Naive thymus-derived CD4-positive, alpha-beta T cell (primary cell): ENCODE results near the gene PSMC3IP. TPM values are rescaled to one million over a fixed set of nuclear protein-coding genes. Genes with fewer than 3 reads are reported as not detected.

ENCODE experiments used
- ATAC-seq: fragments of 150-1000 bp; cut with Tn5 transposase; 2 replicates; pipeline ENCODE4 v1.10.0; 2021; ENCODE audit warnings: mild to moderate bottlenecking, moderate library complexity
- CTCF ChIA-PET: fragments of 350-600 bp; sonication (Branson Sonifier 250); formaldehyde crosslinking; loops from one replicate; lab custom pipeline; 2021; ENCODE audit warnings: antibody characterized with exemption; lab: Charles Lee
- POLR2A ChIA-PET: fragments of 350-600 bp; sonication (Branson Sonifier 250); formaldehyde crosslinking; loops from one replicate; lab custom pipeline; 2021; ENCODE audit warnings: antibody characterized with exemption, inconsistent platforms; lab: Charles Lee
- DNase-seq, 9 donors: peaks; one replicate each; pipeline versions ENCODE4 v3.0.0 to v3.0.0-alpha.2; 2020 to 2022; ENCODE audit warnings: mixed read lengths in 1 of 9
- H3K27ac ChIP-seq: one replicate; pipeline ENCODE4 v1.7.0; 2013; ENCODE audit warnings: mild to moderate bottlenecking, low read depth, low read length, moderate library complexity
- H3K27me3 ChIP-seq, 2 donors: one replicate each; pipeline ENCODE4 v1.7.0; 2013; ENCODE audit warnings: low read length in 2 of 2, mild to moderate bottlenecking in 2 of 2, moderate library complexity in 2 of 2; ENCODE audit not compliant: control insufficient read depth in 2 of 2, insufficient read depth in 2 of 2
- H3K36me3 ChIP-seq, 3 experiments: 1 replicate in 2 of 3; 2 replicates in 1 of 3; pipeline ENCODE4 v1.7.0; 2013; ENCODE audit warnings: low read length in 3 of 3, mild to moderate bottlenecking in 3 of 3, moderate library complexity in 1 of 3; ENCODE audit not compliant: insufficient read depth in 3 of 3, control insufficient read depth in 2 of 3
- H3K4me1 ChIP-seq, 2 donors: one replicate each; pipeline ENCODE4 v1.7.0; 2013; ENCODE audit warnings: low read length in 2 of 2, mild to moderate bottlenecking in 2 of 2, moderate library complexity in 1 of 2; ENCODE audit not compliant: control insufficient read depth in 2 of 2, insufficient read depth in 2 of 2
- H3K4me3 ChIP-seq: 2 replicates; pipeline ENCODE4 v1.7.0; 2013; ENCODE audit warnings: mild to moderate bottlenecking, low read length
- H3K9me3 ChIP-seq, 3 experiments: 1 replicate in 2 of 3; 2 replicates in 1 of 3; pipeline ENCODE4 v1.7.0; 2013; ENCODE audit warnings: low read length in 3 of 3; ENCODE audit not compliant: control insufficient read depth in 2 of 3
- H3K27ac Mint-ChIP-seq, 9 donors: one replicate each; pipeline ENCODE4 v1.8.0; 2020 to 2022; ENCODE audit warnings: mixed read lengths in 9 of 9, mild to moderate bottlenecking in 8 of 9, moderate library complexity in 5 of 9, inconsistent platforms in 2 of 9
- H3K27me3 Mint-ChIP-seq, 5 donors: one replicate each; pipeline ENCODE4 v1.8.0; 2021 to 2022; ENCODE audit warnings: mixed read lengths in 5 of 5, mild to moderate bottlenecking in 1 of 5
- H3K36me3 Mint-ChIP-seq, 5 donors: one replicate each; pipeline ENCODE4 v1.8.0; 2020 to 2022; ENCODE audit warnings: mixed read lengths in 5 of 5, mild to moderate bottlenecking in 3 of 5, inconsistent platforms in 1 of 5
- H3K4me1 Mint-ChIP-seq, 7 donors: one replicate each; pipeline ENCODE4 v1.8.0; 2020 to 2022; ENCODE audit warnings: mixed read lengths in 7 of 7, mild to moderate bottlenecking in 3 of 7, inconsistent platforms in 1 of 7
- H3K4me3 Mint-ChIP-seq, 10 donors: one replicate each; pipeline ENCODE4 v1.8.0; 2020 to 2022; ENCODE audit warnings: mild to moderate bottlenecking in 10 of 10, mixed read lengths in 10 of 10, moderate library complexity in 6 of 10, inconsistent platforms in 2 of 10
- H3K9me3 Mint-ChIP-seq, 11 donors: one replicate each; pipeline ENCODE4 v1.8.0; 2020 to 2022; ENCODE audit warnings: mixed read lengths in 11 of 11, mild to moderate bottlenecking in 4 of 11, inconsistent platforms in 1 of 11, moderate library complexity in 1 of 11
- intact Hi-C, 2 donors: fragments of 100-400 bp; cut with micrococcal nuclease; formaldehyde crosslinking; loops; one replicate each; pipeline ENCODE4 v1.15.1; 2023
- polyA plus RNA-seq, 2 donors: library from polyadenylated mRNA; unstranded; fragments of 300-500 nt; fragmentation: Illumina TruSeq; gene quantifications; one replicate each; pipeline ENCODE4 v1.2.3, GENCODE V29; 2021
- total RNA-seq, 6 experiments: library from RNA in 5 of 6; stranded (reverse) in 5 of 6; gene quantifications; 1 replicate in 5 of 6; 2 replicates in 1 of 6; pipeline ENCODE4 v1.2.3 and lab custom pipeline; 2021 to 2026

Gene PSMC3IP
- total and polyA plus RNA-seq, 7 experiments from 2014 or later = 1.3 to 14.0 (median 3.5) TPM

GRCh38 chr17:42571435-42572225, 5.9 kb downstream of the PSMC3IP start:
- H3K36me3 Mint-ChIP-seq = peaks cover 7 to 45% (median 13%) of the 10 kb centered on the region in 5 donors
- DNase-seq = no peak
- H3K27ac Mint-ChIP-seq = no peak overlapping the region
- no peak for ATAC-seq
- peaks cover 21 to 75% (median 23%) of the 10 kb centered on the region in 3 experiments for H3K36me3 ChIP-seq
- no peaks in the 10 kb centered on the region for H3K9me3 Mint-ChIP-seq
- H3K27ac ChIP-seq = no peak overlapping the region
- no peak overlapping the region for H3K4me3 ChIP-seq
- intact Hi-C loops = no loop called here
- H3K4me3 Mint-ChIP-seq = no peak overlapping the region
- POLR2A ChIA-PET = interaction anchor here (1.6 kb wide), 1 partner anchor 10 kb away, joined by 4 read pairs; the partner anchor contains the start of gene COASY
- no peaks in the 10 kb centered on the region for H3K27me3 ChIP-seq
- no peaks in the 10 kb centered on the region for H3K9me3 ChIP-seq
- H3K4me1 ChIP-seq = peaks cover 7 to 10% of the 10 kb centered on the region in 2 donors
- peaks cover 13 to 49% (median 32%) of the 10 kb centered on the region in 7 donors for H3K4me1 Mint-ChIP-seq
- H3K27me3 Mint-ChIP-seq = no peaks in the 10 kb centered on the region
- CTCF ChIA-PET = interaction anchor here (1.0 kb wide), 1 partner anchor 23 kb away, joined by 3 read pairs; no protein-coding TSS in a partner anchor

GRCh38 chr17:42568341-42569111, 9.0 kb downstream of the PSMC3IP start:
- intact Hi-C loops = no loop called here
- CTCF ChIA-PET = interaction anchor here (0.7 to 2.3 kb wide), 3 partner anchors 9 to 256 kb away, joined by 3 to 9 read pairs (median 3); partner anchors contain the start of gene PSMC3IP
- peaks cover 23 to 85% (median 36%) of the 10 kb centered on the region in 3 experiments for H3K36me3 ChIP-seq

GRCh38 chr17:42566883-42567573, 10.5 kb downstream of the PSMC3IP start, which contains the start of gene MLX:
MLX (plus strand) TSS chr17:42567100; CDS start chr17:42567125, 25 bp downstream.
- Histone ChIP-seq H3K4me1 (peaks cover 26 to 27% of the 10 kb centered on the region in 2 donors), H3K9me3 (no peaks in the 10 kb centered on the region)
- peak within 1 kb of the TSS; percentile 87 to 98 (median 95) for H3K27ac Mint-ChIP-seq

More at GRCh38 chr17:42568341-42569111, 9.0 kb downstream of the PSMC3IP start:
- Histone ChIP-seq H3K27me3 (no peaks in the 10 kb centered on the region), H3K4me1 (peaks cover 13 to 17% of the 10 kb centered on the region in 2 donors), H3K27ac (peak overlapping the region; percentile 31), H3K4me3 (no peak overlapping the region), H3K9me3 (no peaks in the 10 kb centered on the region)
- Mint-ChIP-seq H3K27me3 (no peaks in the 10 kb centered on the region), H3K36me3 (peaks cover 5 to 40% (median 9%) of the 10 kb centered on the region in 5 donors), H3K4me1 (peaks cover 20 to 47% (median 38%) of the 10 kb centered on the region in 7 donors), H3K4me3 (peak overlapping the region; percentile 27 to 98 (median 94)), H3K27ac (peak overlapping the region in 6 of 9 donors; percentile 9 to 96 (median 84)), H3K9me3 (no peaks in the 10 kb centered on the region)
- DNase-seq (no peak), ATAC-seq (no peak)
- POLR2A ChIA-PET = interaction anchor here (0.6 to 5.8 kb wide), 13 partner anchors 9 to 552 kb away, joined by 3 to 27 read pairs (median 4); partner anchors contain the start of genes DNAJC7, HSD17B1, NAGLU and PSMC3IP

GRCh38 chr17:42566215-42566882, 11.2 kb downstream of the PSMC3IP start:
- Mint-ChIP-seq H3K27me3 (peaks cover 0 to 3% (median 0%) of the 10 kb centered on the region in 5 donors), H3K4me3 (peak overlapping the region; percentile 80 to 98 (median 95)), H3K9me3 (peaks cover 0 to 4% (median 0%) of the 10 kb centered on the region in 11 donors), H3K4me1 (peaks cover 26 to 62% (median 50%) of the 10 kb centered on the region in 7 donors), H3K36me3 (peaks cover 0 to 28% (median 3%) of the 10 kb centered on the region in 5 donors), H3K27ac (peak overlapping the region; percentile 87 to 98 (median 95))
- Histone ChIP-seq H3K27me3 (no peaks in the 10 kb centered on the region), H3K9me3 (no peaks in the 10 kb centered on the region), H3K4me1 (peaks cover 30% of the 10 kb centered on the region in 2 donors), H3K27ac (peak overlapping the region; percentile 92), H3K36me3 (peaks cover 13 to 73% (median 30%) of the 10 kb centered on the region in 3 experiments), H3K4me3 (peak overlapping the region; percentile 76)
- DNase-seq = no peak
- ATAC-seq = no peak
- CTCF ChIA-PET = interaction anchor here (0.5 to 1.2 kb wide), 2 partner anchors 12 to 43 kb away, joined by 3 read pairs; partner anchors contain the start of genes RETREG3 and TUBG1
- POLR2A ChIA-PET = interaction anchor here (0.6 to 5.8 kb wide), 11 partner anchors 9 to 258 kb away, joined by 3 to 27 read pairs (median 5); partner anchors contain the start of genes BECN1, HSD17B1, NAGLU and PSMC3IP
- intact Hi-C loops = loop anchor here in 1 of 2 donors (1.0 kb wide), 1 partner anchor 11 kb away; the partner anchor contains the start of gene PSMC3IP

More at GRCh38 chr17:42566883-42567573, 10.5 kb downstream of the PSMC3IP start, which contains the start of gene MLX:
- H3K36me3 ChIP-seq = peaks cover 20 to 79% (median 30%) of the 10 kb centered on the region in 3 experiments
- DNase-seq = peak; percentile 86 to 96 (median 90)
- peak within 1 kb of the TSS; percentile 80 to 98 (median 95) for H3K4me3 Mint-ChIP-seq
- H3K27me3 ChIP-seq = no peaks in the 10 kb centered on the region
- H3K4me1 Mint-ChIP-seq = peaks cover 26 to 57% (median 45%) of the 10 kb centered on the region in 7 donors
- H3K9me3 Mint-ChIP-seq = peaks cover 0 to under 1% (median 0%) of the 10 kb centered on the region in 11 donors
- intact Hi-C loops = loop anchor here (1.0 kb wide), 1 partner anchor 10 kb away; the partner anchor contains the start of gene PSMC3IP (in 2 of the 2)
- H3K27me3 Mint-ChIP-seq = no peaks in the 10 kb centered on the region
- POLR2A ChIA-PET = interaction anchor here (0.5 to 5.8 kb wide), 14 partner anchors 10 to 551 kb away, joined by 3 to 27 read pairs (median 4); partner anchors contain the start of genes BECN1, HSD17B1, NAGLU and PSMC3IP
- peak within 1 kb of the TSS; percentile 76 for H3K4me3 ChIP-seq
- peaks cover 0 to 27% (median 0%) of the 10 kb centered on the region in 5 donors for H3K36me3 Mint-ChIP-seq
- ATAC-seq = peak; percentile 80
- H3K27ac ChIP-seq = peak within 1 kb of the TSS; percentile 92
- CTCF ChIA-PET = interaction anchor here (1.2 to 2.3 kb wide), 2 partner anchors 11 to 42 kb away, joined by 3 to 9 read pairs; partner anchors contain the start of genes PSMC3IP, RETREG3 and TUBG1
